SK-N-SH (cell line): ENCODE results near the gene BCL11B. TPM values are rescaled to one million over a fixed set of nuclear protein-coding genes. Genes with fewer than 3 reads are reported as not detected.

Source experiments
- CTCF ChIA-PET: fragments of 300-600, 350-600 bp; formaldehyde crosslinking; extraction: SDS; loops from one replicate; lab custom pipeline; 2021; lab: Yijun Ruan, JAX
- POLR2A ChIA-PET: fragments of 350-600 bp; sonication (Branson Sonifier 250); formaldehyde crosslinking; extraction: SDS; loops from one replicate; lab custom pipeline; 2020; ENCODE audit warnings: antibody characterized with exemption, inconsistent platforms; lab: Yijun Ruan, JAX
- DNase-seq: peaks from one replicate; pipeline ENCODE4 v3.0.0; 2012
- H2AFZ ChIP-seq: fragments of 200-600 bp; sonication (generic); 2 replicates; pipeline ENCODE4 v1.8.1; 2016; ENCODE audit warnings: antibody characterized with exemption, mild to moderate bottlenecking, low read depth
- H3F3A ChIP-seq: fragments of 200-600 bp; sonication (generic); replicated peaks from 2 replicates; pipeline ENCODE3; 2016; ENCODE audit warnings: antibody characterized with exemption, mild to moderate bottlenecking; ENCODE audit not compliant: insufficient read depth
- H3K27ac ChIP-seq, 2 experiments: fragments of 200-500 bp in 1 of 2; fragments of 200-600 bp in 1 of 2; sonication (Bioruptor generic) in 1 of 2; sonication (generic), shearing (Covaris generic) in 1 of 2; 2 replicates each; pipeline versions ENCODE4 v1.5.1 to v1.6.1; 2014 to 2016; ENCODE audit warnings: low read depth in 2 of 2, inconsistent platforms in 1 of 2, low read length in 1 of 2, mild to moderate bottlenecking in 1 of 2, mixed read lengths in 1 of 2
- H3K27me3 ChIP-seq: fragments of 200-600 bp; sonication (generic), shearing (Covaris generic); 2 replicates; pipeline ENCODE4 v1.6.1; 2016; ENCODE audit warnings: mixed run types; ENCODE audit not compliant: insufficient read depth
- H3K36me3 ChIP-seq, 2 experiments: fragments of 200-500 bp in 1 of 2; fragments of 200-600 bp in 1 of 2; sonication (Bioruptor generic) in 1 of 2; sonication (generic) in 1 of 2; replicated peaks in 1 of 2; 2 replicates each; pipeline versions ENCODE3 to v1.5.1; 2014 to 2016; ENCODE audit warnings: low read length in 1 of 2, mild to moderate bottlenecking in 1 of 2; ENCODE audit not compliant: insufficient read depth in 2 of 2, control insufficient read depth in 1 of 2
- H3K4me1 ChIP-seq, 2 experiments: fragments of 200-500 bp in 1 of 2; fragments of 200-600 bp in 1 of 2; sonication (Bioruptor generic) in 1 of 2; sonication (generic), shearing (Covaris generic) in 1 of 2; 2 replicates each; pipeline versions ENCODE4 v1.5.1 to v1.6.1; 2014 to 2016; ENCODE audit warnings: low read depth in 1 of 2, low read length in 1 of 2, mixed run types in 1 of 2; ENCODE audit not compliant: insufficient read depth in 2 of 2, control insufficient read depth in 1 of 2
- H3K4me2 ChIP-seq: fragments of 200-600 bp; sonication (generic), shearing (Covaris generic); 2 replicates; pipeline ENCODE4 v1.6.1; 2017; ENCODE audit warnings: mixed run types
- H3K4me3 ChIP-seq, 2 experiments: fragments of 200-500 bp in 1 of 2; fragments of 200-600 bp in 1 of 2; sonication (Bioruptor generic) in 1 of 2; sonication (generic), shearing (Covaris generic) in 1 of 2; 2 replicates each; pipeline versions ENCODE4 v1.5.1 to v1.8.1; 2014 to 2016; ENCODE audit warnings: low read depth in 2 of 2, inconsistent platforms in 1 of 2, low read length in 1 of 2, mild to moderate bottlenecking in 1 of 2, mixed read lengths in 1 of 2, moderate library complexity in 1 of 2
- H3K79me2 ChIP-seq: fragments of 200-600 bp; sonication (generic); 2 replicates; pipeline ENCODE4 v1.8.1; 2017; ENCODE audit warnings: mild to moderate bottlenecking; ENCODE audit not compliant: insufficient read depth
- H3K9ac ChIP-seq: fragments of 200-600 bp; sonication (generic); 2 replicates; pipeline ENCODE4 v1.6.1; 2017; ENCODE audit warnings: mixed run types
- H3K9me2 ChIP-seq: fragments of 200-600 bp; sonication (generic); 2 replicates; pipeline ENCODE4 v1.6.1; 2017; ENCODE audit warnings: mixed run types
- H3K9me3 ChIP-seq: fragments of 200-600 bp; sonication (generic); 2 replicates; pipeline ENCODE4 v1.6.1; 2017; ENCODE audit warnings: mixed run types, mild to moderate bottlenecking, moderate library complexity
- H4K20me1 ChIP-seq: fragments of 200-600 bp; sonication (generic); 2 replicates; pipeline ENCODE4 v1.6.1; 2017; ENCODE audit warnings: mild to moderate bottlenecking, mixed run types; ENCODE audit not compliant: insufficient read depth
- CHD2 ChIP-seq: fragments of 150-350 bp; IDR thresholded peaks from 2 replicates; pipeline ENCODE4 v1.6.1; 2018; ENCODE audit warnings: low read length; ENCODE audit not compliant: partially characterized antibody
- EP300 ChIP-seq, 2 experiments: IDR thresholded peaks; 2 replicates each; pipeline versions ENCODE4 v1.4.0 to v1.6.1; 2012; ENCODE audit warnings: borderline replicate concordance in 1 of 2, low read depth in 1 of 2, low read length in 1 of 2
- FOXJ3 ChIP-seq: sonication (generic); formaldehyde crosslinking; IDR thresholded peaks from 2 replicates; pipeline ENCODE4 v1.5.1; 2020; ENCODE audit warnings: mild to moderate bottlenecking, missing genetic modification reagents
- FOXM1 ChIP-seq: IDR thresholded peaks from 2 replicates; pipeline ENCODE4 v1.4.0; 2012; ENCODE audit warnings: low read depth, mild to moderate bottlenecking
- GABPA ChIP-seq: IDR thresholded peaks from 2 replicates; pipeline ENCODE4 v1.4.0; 2012; ENCODE audit warnings: low read depth, mild to moderate bottlenecking
- MEF2A ChIP-seq: IDR thresholded peaks from 2 replicates; pipeline ENCODE4 v1.4.0; 2012; ENCODE audit warnings: low read depth, borderline replicate concordance
- MXI1 ChIP-seq: IDR thresholded peaks from 2 replicates; pipeline ENCODE4 v1.6.1; 2012; ENCODE audit warnings: mild to moderate bottlenecking, low read depth, low read length, improper control_type of control experiment
- POLR2AphosphoS5 ChIP-seq: IDR thresholded peaks from 2 replicates; pipeline ENCODE4 v1.6.1; 2012; ENCODE audit warnings: low read depth, low read length
- RFX5 ChIP-seq: IDR thresholded peaks from 2 replicates; pipeline ENCODE4 v1.6.1; 2012; ENCODE audit warnings: mild to moderate bottlenecking, improper control_type of control experiment, low read length
- RXRA ChIP-seq: IDR thresholded peaks from 2 replicates; pipeline ENCODE4 v1.4.0; 2012; ENCODE audit warnings: low read depth, mild to moderate bottlenecking, borderline replicate concordance
- SIN3A ChIP-seq: IDR thresholded peaks from 2 replicates; pipeline ENCODE4 v1.6.1; 2012; ENCODE audit warnings: low read depth, mild to moderate bottlenecking, low read length, moderate library complexity, borderline replicate concordance
- SMC3 ChIP-seq: IDR thresholded peaks from 2 replicates; pipeline ENCODE4 v1.6.1; 2012; ENCODE audit warnings: low read depth, low read length, improper control_type of control experiment
- TAF1 ChIP-seq: IDR thresholded peaks from 2 replicates; pipeline ENCODE4 v1.6.1; 2012; ENCODE audit warnings: low read depth, mild to moderate bottlenecking, low read length, moderate library complexity, borderline replicate concordance
- TCF12 ChIP-seq: IDR thresholded peaks from 2 replicates; pipeline ENCODE4 v1.4.0; 2012
- YY1 ChIP-seq: IDR thresholded peaks from 2 replicates; pipeline ENCODE4 v1.4.0; 2012; ENCODE audit warnings: low read depth, mild to moderate bottlenecking
- WGBS: methylation state at CpG from one replicate; pipeline ENCODE4 v1.1.6; 2017; ENCODE audit warnings: low lambda C conversion rate; 5-methylcytosine and 5-hydroxymethylcytosine counted together
- polyA plus RNA-seq, 3 experiments: library from polyadenylated mRNA; depleted of rRNA; stranded (reverse); fragments of >200 nt; gene quantifications; 2 replicates each; pipeline ENCODE4 v1.2.3, GENCODE V29; 2012
- TF ChIP-seq, protein P1 (sequence below): fragments of 150-350 bp; IDR thresholded peaks from 2 replicates; pipeline ENCODE4 v1.6.1; 2017; ENCODE audit warnings: antibody characterized with exemption, low read length, low read depth, borderline replicate concordance
- TF ChIP-seq, protein P2 (sequence below): fragments of 200-600 bp; sonication (generic); IDR thresholded peaks from 2 replicates; pipeline ENCODE4 v1.6.1; 2017; ENCODE audit warnings: antibody characterized with exemption, mild to moderate bottlenecking, moderate library complexity
- TF ChIP-seq, protein P3 (sequence below): IDR thresholded peaks from 2 replicates; pipeline ENCODE4 v1.6.1; 2012; ENCODE audit warnings: mild to moderate bottlenecking, low read depth, low read length, moderate library complexity
- TF ChIP-seq, protein P4 (sequence below): IDR thresholded peaks from 2 replicates; pipeline ENCODE4; 2012
- TF ChIP-seq, protein P5 (sequence below): IDR thresholded peaks from 2 replicates; pipeline ENCODE4 v1.4.0; 2012; ENCODE audit warnings: low read depth, borderline replicate concordance

BCL11B gene
- polyA plus RNA-seq, 1 of the 3 experiments (the other 2 are of a cell fraction), result not detected

DNA sequence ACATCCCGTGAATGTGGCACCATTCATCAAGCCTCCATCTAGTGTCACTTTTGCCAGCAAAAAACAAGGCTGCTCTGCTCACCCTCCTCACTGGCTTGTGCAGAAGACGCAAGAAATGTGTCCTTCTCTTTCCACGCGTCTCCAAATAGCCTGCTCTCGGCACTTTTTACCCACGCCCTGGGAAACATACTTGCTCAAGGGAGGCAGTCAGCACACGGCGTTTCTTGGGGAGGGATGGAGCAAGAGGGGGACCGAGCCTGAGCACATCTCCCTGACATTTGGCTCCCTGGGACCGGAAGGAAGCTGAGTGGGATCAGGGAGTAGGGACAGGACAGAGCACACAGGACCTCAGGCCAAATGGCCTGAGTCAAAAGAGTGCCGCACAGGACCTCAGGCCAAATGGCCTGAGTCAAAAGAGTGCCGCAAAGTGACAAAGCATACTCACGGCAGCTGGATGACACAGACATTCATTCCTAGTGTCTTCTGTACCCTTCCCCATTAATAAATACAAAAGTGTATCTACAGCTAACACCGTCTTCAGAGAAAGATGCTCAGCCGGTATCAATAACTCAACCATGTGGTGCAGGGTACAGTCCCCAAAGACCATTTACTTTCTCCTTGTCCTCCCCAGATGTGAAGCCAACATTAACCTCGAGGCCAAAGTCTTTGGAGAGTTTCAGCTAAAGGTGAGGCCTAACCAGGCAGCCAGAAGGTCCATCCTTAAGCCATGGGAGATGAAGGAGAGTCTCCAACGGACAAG is 7.1 kb downstream of the BCL11B start:
- Histone ChIP-seq H3K27ac (no peak overlapping the region), H3K36me3 (no peaks in the 10 kb centered on the region), H3K27me3 (peaks cover 85% of the 10 kb centered on the region), H3K9ac (no peak overlapping the region), H3K4me1 (no peaks in the 10 kb centered on the region; a peak in 2 of 4 replicates), H4K20me1 (no peaks in the 10 kb centered on the region), H3K4me2 (no peak overlapping the region), H2AFZ (no peak overlapping the region), H3K4me3 (no peak overlapping the region), H3F3A (no peaks in the 10 kb centered on the region), H3K79me2 (no peaks in the 10 kb centered on the region), H3K9me3 (no peaks in the 10 kb centered on the region), H3K9me2 (no peaks in the 10 kb centered on the region)
- 19% methylated on average over 17 of the region's 17 CpGs for WGBS
- POLR2A ChIA-PET, result interaction anchor here (1.2 kb wide), 1 partner anchor 14 kb away, joined by 3 read pairs; no protein-coding TSS in a partner anchor
- CTCF ChIA-PET, result interaction anchor here (1.1 to 4.2 kb wide), 4 partner anchors 8 to 151 kb away, joined by 3 to 20 read pairs (median 11); no protein-coding TSS in a partner anchor
- TF ChIP-seq RFX5 (no peak), TAF1 (no peak), SMC3 (no peak), FOXM1 (no peak), YY1 (no peak), MXI1 (no peak), GABPA (no peak), FOXJ3 (CRISPR knock-in tag) (no peak), TCF12 (no peak), POLR2AphosphoS5 (no peak), RXRA (no peak), MEF2A (no peak), SIN3A (no peak), CHD2 (no peak), EP300 (IDR thresholded peaks at IDR 0.05; ENCODE audit: borderline replicate concordance in 1 of 2, low read depth in 1 of 2, low read length in 1 of 2) (no peak)
- TF ChIP-seq, protein P1, sequence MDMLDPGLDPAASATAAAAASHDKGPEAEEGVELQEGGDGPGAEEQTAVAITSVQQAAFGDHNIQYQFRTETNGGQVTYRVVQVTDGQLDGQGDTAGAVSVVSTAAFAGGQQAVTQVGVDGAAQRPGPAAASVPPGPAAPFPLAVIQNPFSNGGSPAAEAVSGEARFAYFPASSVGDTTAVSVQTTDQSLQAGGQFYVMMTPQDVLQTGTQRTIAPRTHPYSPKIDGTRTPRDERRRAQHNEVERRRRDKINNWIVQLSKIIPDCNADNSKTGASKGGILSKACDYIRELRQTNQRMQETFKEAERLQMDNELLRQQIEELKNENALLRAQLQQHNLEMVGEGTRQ, result no peak
- TF ChIP-seq, protein P2, sequence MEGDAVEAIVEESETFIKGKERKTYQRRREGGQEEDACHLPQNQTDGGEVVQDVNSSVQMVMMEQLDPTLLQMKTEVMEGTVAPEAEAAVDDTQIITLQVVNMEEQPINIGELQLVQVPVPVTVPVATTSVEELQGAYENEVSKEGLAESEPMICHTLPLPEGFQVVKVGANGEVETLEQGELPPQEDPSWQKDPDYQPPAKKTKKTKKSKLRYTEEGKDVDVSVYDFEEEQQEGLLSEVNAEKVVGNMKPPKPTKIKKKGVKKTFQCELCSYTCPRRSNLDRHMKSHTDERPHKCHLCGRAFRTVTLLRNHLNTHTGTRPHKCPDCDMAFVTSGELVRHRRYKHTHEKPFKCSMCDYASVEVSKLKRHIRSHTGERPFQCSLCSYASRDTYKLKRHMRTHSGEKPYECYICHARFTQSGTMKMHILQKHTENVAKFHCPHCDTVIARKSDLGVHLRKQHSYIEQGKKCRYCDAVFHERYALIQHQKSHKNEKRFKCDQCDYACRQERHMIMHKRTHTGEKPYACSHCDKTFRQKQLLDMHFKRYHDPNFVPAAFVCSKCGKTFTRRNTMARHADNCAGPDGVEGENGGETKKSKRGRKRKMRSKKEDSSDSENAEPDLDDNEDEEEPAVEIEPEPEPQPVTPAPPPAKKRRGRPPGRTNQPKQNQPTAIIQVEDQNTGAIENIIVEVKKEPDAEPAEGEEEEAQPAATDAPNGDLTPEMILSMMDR, result no peak
- TF ChIP-seq, protein P3, sequence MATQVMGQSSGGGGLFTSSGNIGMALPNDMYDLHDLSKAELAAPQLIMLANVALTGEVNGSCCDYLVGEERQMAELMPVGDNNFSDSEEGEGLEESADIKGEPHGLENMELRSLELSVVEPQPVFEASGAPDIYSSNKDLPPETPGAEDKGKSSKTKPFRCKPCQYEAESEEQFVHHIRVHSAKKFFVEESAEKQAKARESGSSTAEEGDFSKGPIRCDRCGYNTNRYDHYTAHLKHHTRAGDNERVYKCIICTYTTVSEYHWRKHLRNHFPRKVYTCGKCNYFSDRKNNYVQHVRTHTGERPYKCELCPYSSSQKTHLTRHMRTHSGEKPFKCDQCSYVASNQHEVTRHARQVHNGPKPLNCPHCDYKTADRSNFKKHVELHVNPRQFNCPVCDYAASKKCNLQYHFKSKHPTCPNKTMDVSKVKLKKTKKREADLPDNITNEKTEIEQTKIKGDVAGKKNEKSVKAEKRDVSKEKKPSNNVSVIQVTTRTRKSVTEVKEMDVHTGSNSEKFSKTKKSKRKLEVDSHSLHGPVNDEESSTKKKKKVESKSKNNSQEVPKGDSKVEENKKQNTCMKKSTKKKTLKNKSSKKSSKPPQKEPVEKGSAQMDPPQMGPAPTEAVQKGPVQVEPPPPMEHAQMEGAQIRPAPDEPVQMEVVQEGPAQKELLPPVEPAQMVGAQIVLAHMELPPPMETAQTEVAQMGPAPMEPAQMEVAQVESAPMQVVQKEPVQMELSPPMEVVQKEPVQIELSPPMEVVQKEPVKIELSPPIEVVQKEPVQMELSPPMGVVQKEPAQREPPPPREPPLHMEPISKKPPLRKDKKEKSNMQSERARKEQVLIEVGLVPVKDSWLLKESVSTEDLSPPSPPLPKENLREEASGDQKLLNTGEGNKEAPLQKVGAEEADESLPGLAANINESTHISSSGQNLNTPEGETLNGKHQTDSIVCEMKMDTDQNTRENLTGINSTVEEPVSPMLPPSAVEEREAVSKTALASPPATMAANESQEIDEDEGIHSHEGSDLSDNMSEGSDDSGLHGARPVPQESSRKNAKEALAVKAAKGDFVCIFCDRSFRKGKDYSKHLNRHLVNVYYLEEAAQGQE, result no peak
- TF ChIP-seq, protein P4, sequence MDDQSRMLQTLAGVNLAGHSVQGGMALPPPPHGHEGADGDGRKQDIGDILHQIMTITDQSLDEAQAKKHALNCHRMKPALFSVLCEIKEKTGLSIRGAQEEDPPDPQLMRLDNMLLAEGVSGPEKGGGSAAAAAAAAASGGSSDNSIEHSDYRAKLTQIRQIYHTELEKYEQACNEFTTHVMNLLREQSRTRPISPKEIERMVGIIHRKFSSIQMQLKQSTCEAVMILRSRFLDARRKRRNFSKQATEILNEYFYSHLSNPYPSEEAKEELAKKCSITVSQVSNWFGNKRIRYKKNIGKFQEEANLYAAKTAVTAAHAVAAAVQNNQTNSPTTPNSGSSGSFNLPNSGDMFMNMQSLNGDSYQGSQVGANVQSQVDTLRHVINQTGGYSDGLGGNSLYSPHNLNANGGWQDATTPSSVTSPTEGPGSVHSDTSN, result no peak
- TF ChIP-seq, protein P5, sequence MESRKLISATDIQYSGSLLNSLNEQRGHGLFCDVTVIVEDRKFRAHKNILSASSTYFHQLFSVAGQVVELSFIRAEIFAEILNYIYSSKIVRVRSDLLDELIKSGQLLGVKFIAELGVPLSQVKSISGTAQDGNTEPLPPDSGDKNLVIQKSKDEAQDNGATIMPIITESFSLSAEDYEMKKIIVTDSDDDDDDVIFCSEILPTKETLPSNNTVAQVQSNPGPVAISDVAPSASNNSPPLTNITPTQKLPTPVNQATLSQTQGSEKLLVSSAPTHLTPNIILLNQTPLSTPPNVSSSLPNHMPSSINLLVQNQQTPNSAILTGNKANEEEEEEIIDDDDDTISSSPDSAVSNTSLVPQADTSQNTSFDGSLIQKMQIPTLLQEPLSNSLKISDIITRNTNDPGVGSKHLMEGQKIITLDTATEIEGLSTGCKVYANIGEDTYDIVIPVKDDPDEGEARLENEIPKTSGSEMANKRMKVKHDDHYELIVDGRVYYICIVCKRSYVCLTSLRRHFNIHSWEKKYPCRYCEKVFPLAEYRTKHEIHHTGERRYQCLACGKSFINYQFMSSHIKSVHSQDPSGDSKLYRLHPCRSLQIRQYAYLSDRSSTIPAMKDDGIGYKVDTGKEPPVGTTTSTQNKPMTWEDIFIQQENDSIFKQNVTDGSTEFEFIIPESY, result no peak
- DNase-seq, result no peak
